ENCODE measurements around the gene PPP3CA.

PPP3CA gene

GRCh38 chr4:100977274-100977673 lies 370.1 kb downstream of the PPP3CA start:
- H3K4me3 ChIP-seq (IDR thresholded peaks at IDR 0.05; ENCODE audit: insufficient read depth, low read depth, low read length) = no peak overlapping the region
- no peak overlapping the region for H3K27ac ChIP-seq
- H3K4me1 ChIP-seq (ENCODE audit: low read depth, poor library complexity, severe bottlenecking) = no peaks in the 10 kb centered on the region
- no peak overlapping the region for H3K9ac ChIP-seq
- no peaks in the 10 kb centered on the region for H3K79me2 ChIP-seq (ENCODE audit: insufficient read depth, low read depth)
- H3K36me3 ChIP-seq (ENCODE audit: insufficient read depth) = no peaks in the 10 kb centered on the region
- TF ChIP-seq, protein P1, sequence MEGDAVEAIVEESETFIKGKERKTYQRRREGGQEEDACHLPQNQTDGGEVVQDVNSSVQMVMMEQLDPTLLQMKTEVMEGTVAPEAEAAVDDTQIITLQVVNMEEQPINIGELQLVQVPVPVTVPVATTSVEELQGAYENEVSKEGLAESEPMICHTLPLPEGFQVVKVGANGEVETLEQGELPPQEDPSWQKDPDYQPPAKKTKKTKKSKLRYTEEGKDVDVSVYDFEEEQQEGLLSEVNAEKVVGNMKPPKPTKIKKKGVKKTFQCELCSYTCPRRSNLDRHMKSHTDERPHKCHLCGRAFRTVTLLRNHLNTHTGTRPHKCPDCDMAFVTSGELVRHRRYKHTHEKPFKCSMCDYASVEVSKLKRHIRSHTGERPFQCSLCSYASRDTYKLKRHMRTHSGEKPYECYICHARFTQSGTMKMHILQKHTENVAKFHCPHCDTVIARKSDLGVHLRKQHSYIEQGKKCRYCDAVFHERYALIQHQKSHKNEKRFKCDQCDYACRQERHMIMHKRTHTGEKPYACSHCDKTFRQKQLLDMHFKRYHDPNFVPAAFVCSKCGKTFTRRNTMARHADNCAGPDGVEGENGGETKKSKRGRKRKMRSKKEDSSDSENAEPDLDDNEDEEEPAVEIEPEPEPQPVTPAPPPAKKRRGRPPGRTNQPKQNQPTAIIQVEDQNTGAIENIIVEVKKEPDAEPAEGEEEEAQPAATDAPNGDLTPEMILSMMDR (conservative IDR thresholded peaks at IDR 0.05; ENCODE audit: low read depth, low read length) = no peak
- no peak overlapping the region for H3K4me2 ChIP-seq
- no peak overlapping the region for H2AFZ ChIP-seq (ENCODE audit: low read depth)
- no peaks in the 10 kb centered on the region for H4K20me1 ChIP-seq (ENCODE audit: insufficient read depth)
- H3K27me3 ChIP-seq (ENCODE audit: insufficient read depth, low read depth) = no peaks in the 10 kb centered on the region

Data from KMS-11 (cell line).